NK-92 treated with Interleukin-12 subunit alpha and Interleukin-12 subunit beta, amount 100 ng/mL, for 24 hours (cell line): ENCODE data around the gene FKBP3.
"Not testable (repeated sequence)": the region's sequence is repeated elsewhere in the genome, so short reads cannot be mapped to it uniquely, and the experiment has no call there.

ENCODE experiments used
- DNase-seq: peaks from one replicate; lab custom pipeline; 2025; lab: John Stamatoyannopoulos, UW

FKBP3 gene

GRCh38 chr14:45112896-45113781 is 21.1 kb downstream of the FKBP3 start:
- DNase-seq, result no peak

GRCh38 chr14:45104561-45104960 is 29.7 kb downstream of the FKBP3 start:
- DNase-seq, result no peak

DNA sequence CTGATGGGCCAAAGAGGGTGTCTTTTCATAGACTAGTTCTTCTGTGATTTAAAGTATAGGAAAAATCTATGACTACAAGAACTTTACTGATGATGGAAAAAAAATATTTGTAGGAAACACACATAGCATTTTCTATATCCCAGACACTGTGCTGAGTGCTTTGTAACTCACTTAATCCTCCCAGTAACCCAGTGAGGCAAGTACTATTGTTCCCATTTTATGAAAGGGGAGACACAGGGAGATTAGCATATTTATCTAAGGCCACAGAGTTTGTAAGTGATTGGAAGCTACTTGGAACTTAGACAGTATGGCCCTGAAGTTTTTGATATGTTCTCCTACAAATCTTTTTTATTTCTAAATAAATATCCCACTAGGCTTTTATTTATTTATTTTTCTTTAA is 30.5 kb downstream of the FKBP3 start:
- DNase-seq, result no peak

GRCh38 chr14:45096218-45096617 is 38.1 kb downstream of the FKBP3 start:
- DNase-seq, result no peak

- no peak for DNase-seq
Measured at GRCh38 chr14:45095143-45095542, 39.1 kb downstream of the FKBP3 start.

DNA sequence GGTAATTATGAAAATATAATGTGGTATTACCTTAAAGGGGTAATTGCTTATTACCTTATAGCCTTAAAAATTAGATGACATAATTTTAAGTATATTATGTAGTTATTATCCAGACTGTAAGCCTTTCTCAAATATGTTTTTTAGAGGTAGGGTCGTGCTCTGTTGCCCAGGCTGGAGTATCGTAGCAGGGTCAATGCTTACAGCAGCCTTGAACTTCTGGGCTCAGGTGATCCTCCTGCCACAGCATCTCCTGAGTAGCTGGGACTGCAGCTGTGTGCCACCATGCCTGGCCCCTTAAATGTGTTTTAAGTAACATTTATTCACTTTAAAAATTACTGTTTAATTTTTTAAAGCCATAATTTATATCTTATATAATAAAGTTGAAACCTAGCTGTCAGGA is 40.0 kb downstream of the FKBP3 start:
- no peak for DNase-seq

DNA sequence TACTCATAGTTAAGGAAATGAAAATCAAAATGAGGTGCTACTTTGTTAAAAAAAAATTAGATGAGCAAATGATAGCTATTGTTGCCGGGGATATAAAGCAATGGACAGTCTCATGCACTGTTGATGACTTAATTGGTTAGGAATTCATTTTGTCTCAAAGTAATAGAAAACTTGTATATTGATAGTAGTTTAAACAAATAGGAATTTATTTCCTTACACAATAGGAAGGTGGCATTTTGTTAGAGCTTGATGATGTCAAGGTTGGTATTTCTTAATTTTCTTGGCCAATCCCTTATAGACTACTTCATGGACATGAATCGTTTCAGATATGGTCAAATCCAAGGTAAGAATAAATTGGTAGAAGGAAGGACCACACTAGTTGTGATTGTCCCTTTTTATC is 42.6 kb downstream of the FKBP3 start:
- DNase-seq, result no peak

DNA sequence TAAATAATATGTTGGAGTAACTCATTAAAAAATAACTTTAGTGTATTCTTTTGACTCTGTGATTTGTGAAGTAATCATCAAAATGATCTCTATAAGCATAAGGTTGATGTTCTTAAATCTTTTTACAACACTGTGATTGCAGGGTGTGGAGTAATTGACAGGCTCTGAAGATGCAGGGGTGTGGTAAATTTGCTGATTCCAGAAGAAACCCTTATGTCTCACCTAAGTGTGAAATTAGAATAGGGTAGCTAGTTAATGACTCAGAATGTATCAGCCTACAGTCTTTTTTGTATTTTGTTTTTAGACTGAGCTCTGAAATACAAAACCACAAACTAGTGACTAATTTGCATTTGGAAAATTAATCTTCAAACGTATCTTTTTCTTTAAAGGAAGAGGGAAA is 44.5 kb downstream of the FKBP3 start:
- DNase-seq, result no peak

- DNase-seq, result no peak
Measured at GRCh38 chr14:45084946-45085346, 49.3 kb downstream of the FKBP3 start.

DNA sequence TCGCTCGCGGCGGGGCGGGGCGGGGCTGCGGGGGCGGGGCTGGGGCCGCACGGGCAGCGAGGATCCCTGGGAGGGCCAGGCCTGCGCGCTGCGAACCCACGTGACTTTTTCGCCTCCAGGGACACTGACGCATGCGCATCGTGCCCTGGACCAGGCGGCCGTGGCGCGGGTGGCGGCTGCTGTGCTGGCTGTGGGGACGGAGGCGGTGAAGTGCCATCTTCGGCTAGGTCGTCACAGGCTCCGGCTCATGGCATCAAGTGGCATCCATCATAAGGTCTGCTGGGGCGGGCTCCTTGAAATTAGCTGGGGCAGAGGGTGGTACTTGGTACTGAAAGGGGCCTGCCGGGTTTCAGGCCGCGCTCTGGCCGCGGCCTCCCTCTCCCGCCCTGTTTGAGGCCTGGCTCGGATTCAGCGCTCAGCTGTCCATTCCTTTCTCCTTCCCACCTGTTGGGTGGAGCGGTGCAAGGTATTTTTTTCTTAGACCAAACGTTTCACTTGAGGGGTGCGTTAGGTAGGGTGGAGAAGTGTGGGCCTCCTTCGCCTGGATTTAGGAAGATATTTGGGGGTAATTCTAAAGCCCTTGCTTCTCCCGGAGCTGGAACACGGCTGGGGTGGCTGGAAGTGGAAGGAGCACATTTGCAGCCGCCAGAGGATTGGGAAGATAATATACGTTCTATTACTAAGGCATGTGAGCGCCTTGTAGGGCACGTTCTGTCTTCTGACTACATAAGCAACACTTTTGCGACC is 50.1 kb downstream of the FKBP3 start, which contains the start of gene PRPF39:
TSS of gene PRPF39 (plus strand) at position 141 of the 747 bp plus-strand sequence. CDS start 11,124 bp downstream, outside the sequence.
- peak; percentile 89 for DNase-seq

DNA sequence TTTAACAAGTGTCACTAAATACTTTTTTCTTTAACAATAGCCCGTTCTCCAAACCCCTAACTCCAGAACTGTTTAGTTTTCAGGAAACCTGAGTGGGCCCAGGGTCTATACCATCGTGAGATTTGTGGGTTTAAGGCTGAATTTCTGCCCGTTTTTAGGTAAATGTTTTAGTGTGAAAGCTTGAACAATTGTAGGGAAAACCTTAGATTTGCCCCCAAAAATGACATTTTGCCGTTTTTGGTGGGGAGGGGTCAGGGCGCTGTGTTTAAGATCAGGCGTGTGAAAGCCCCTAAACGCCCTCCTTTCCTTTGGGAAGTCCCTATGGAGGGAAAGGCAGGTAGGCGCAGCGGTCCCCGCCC is 50.7 kb downstream of the FKBP3 start:
- no peak for DNase-seq

DNA sequence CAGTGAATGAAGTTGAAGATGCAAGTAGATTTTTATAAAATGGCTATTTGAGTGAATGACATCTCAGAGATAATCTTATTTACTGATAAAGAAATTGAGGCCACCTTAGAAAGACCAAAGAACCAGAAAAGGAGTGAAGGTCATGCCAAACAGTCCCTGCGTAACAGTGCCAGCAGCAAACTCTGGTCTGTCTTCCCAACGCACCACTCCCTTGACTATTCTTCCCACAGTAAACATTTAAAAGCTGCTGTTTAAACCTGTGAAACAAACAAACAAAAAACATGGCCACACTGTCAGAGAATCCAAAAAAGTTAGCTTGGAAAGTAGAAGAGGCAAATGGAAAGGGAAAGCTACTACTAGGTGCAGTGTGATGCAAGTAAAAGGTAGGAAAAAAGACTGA is 51.9 kb downstream of the FKBP3 start:
- DNase-seq, result no peak

DNA sequence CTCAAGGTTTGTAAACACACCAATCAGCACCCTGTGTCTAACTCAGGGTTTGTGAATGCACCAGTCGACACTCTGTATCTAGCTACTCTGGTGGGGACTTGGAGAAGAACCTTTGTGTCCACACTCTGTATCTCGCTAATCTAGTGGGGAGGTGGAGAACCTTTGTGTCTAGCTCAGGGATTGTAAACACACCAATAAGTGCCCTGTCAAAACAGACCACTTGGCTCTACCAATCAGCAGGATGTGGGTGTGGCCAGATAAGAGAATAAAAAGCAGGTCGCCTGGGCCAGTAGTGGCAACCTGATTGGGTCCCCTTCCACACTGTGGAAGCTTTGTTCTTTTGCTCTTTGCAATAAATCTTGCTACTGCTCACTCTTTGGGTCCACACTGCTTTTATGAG is 53.2 kb downstream of the FKBP3 start:
- DNase-seq, result not testable (repeated sequence)

GRCh38 chr14:45080416-45080968 is 53.8 kb downstream of the FKBP3 start:
- not testable (repeated sequence) for DNase-seq

- DNase-seq, result no peak
Measured at GRCh38 chr14:45078323-45078722, 56.0 kb downstream of the FKBP3 start.

GRCh38 chr14:45073231-45073879 is 60.9 kb downstream of the FKBP3 start:
- DNase-seq, result no peak

GRCh38 chr14:45072126-45072525 is 62.2 kb downstream of the FKBP3 start:
- DNase-seq, result no peak

- no peak for DNase-seq
Measured at GRCh38 chr14:45070215-45070614, 64.1 kb downstream of the FKBP3 start.

DNA sequence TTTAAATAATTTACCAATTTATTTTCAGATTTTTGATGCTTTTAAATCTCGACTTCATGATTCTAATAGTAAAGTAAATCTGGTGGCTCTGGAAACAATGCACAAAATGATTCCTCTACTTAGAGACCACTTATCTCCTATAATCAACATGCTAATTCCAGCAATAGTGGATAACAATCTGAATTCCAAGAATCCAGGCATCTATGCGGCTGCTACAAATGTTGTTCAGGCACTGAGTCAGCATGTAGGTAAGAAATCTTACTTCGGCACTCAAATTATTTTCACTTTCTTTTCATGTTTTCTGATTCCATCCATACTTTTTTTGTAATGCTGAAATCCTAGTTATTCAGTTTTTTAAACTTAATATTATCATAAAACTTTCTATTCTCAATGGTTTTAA is 65.9 kb downstream of the FKBP3 start:
- no peak for DNase-seq

GRCh38 chr14:45066667-45067066 is 67.6 kb downstream of the FKBP3 start:
- no peak for DNase-seq

- no peak for DNase-seq
Measured at GRCh38 chr14:45065956-45066355, 68.3 kb downstream of the FKBP3 start.
